Stomach (tissue), 4 donors: ENCODE results near the gene RFTN1.

Experiments used
- EP300 ChIP-seq: sonication (generic); formaldehyde crosslinking; IDR thresholded peaks from one replicate; pipeline ENCODE4 v1.6.1; 2017; ENCODE audit warnings: antibody characterized with exemption
- POLR2A ChIP-seq, 4 donors: fragments of 450-650 bp; IDR thresholded peaks; one replicate each; pipeline ENCODE4 v1.6.1; 2016; ENCODE audit warnings: antibody characterized with exemption in 4 of 4, control low read depth in 2 of 4, mild to moderate bottlenecking in 1 of 4, moderate library complexity in 1 of 4
- POLR2AphosphoS5 ChIP-seq, 3 donors: sonication (generic); formaldehyde crosslinking; IDR thresholded peaks; one replicate each; pipeline ENCODE4 v1.6.1; 2016; ENCODE audit warnings: antibody characterized with exemption in 3 of 3
- TF ChIP-seq, protein P1 (sequence below), 7 experiments: fragments of 450-650 bp in 4 of 7; fragments of 200-600 bp in 3 of 7; sonication (generic) in 3 of 7; IDR thresholded peaks; one replicate each; pipeline ENCODE4 v1.5.1; 2016 to 2019; ENCODE audit warnings: antibody characterized with exemption in 7 of 7, control low read depth in 2 of 7, mild to moderate bottlenecking in 1 of 7

DNA sequence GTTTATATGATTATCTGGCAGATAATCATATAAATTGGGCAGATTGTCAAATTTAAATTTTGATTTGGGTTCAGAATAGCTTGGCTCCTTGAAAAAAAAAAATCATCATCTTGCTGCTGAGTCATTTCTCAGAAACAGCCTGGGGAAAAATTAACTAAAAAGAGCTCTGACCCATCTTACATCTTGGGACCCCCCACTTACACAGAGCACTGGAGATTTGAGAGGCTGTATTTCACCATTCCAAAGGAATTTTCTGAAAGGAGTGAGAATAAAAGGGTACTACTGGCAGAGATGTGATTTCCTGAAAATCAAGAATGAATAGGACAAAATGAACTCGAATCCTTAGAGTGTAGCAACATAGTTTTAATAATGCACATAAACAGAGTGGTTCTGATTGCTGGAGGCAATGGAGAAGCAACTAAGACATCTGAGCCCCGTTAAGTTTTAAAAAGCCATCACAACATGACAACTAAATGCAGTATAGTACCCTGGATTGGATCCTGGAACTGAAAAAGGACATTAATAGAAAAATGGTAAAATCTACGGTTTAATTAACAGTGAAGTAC lies 97.5 kb downstream of the RFTN1 start:
- TF ChIP-seq, protein P1, sequence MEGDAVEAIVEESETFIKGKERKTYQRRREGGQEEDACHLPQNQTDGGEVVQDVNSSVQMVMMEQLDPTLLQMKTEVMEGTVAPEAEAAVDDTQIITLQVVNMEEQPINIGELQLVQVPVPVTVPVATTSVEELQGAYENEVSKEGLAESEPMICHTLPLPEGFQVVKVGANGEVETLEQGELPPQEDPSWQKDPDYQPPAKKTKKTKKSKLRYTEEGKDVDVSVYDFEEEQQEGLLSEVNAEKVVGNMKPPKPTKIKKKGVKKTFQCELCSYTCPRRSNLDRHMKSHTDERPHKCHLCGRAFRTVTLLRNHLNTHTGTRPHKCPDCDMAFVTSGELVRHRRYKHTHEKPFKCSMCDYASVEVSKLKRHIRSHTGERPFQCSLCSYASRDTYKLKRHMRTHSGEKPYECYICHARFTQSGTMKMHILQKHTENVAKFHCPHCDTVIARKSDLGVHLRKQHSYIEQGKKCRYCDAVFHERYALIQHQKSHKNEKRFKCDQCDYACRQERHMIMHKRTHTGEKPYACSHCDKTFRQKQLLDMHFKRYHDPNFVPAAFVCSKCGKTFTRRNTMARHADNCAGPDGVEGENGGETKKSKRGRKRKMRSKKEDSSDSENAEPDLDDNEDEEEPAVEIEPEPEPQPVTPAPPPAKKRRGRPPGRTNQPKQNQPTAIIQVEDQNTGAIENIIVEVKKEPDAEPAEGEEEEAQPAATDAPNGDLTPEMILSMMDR (IDR thresholded peaks at IDR 0.05), result no peak
- no peak for TF ChIP-seq POLR2A (IDR thresholded peaks at IDR 0.05)
- TF ChIP-seq EP300, result no peak
- TF ChIP-seq POLR2AphosphoS5 (IDR thresholded peaks at IDR 0.05), result no peak
